HG03460 (cell line): ENCODE results near the gene TAGLN.
A peak's percentile ranks its signal among the peaks of the same experiment; 100 is the strongest.
"Not testable (repeated sequence)": the region's sequence is repeated elsewhere in the genome, so short reads cannot be mapped to it uniquely, and the experiment has no call there.

ENCODE experiments used
- ATAC-seq: cut with Tn5 transposase; IDR thresholded peaks from one replicate; pipeline ENCODE4 v1.9.1; 2021; ENCODE audit not compliant: unreplicated experiment

TAGLN gene

DNA sequence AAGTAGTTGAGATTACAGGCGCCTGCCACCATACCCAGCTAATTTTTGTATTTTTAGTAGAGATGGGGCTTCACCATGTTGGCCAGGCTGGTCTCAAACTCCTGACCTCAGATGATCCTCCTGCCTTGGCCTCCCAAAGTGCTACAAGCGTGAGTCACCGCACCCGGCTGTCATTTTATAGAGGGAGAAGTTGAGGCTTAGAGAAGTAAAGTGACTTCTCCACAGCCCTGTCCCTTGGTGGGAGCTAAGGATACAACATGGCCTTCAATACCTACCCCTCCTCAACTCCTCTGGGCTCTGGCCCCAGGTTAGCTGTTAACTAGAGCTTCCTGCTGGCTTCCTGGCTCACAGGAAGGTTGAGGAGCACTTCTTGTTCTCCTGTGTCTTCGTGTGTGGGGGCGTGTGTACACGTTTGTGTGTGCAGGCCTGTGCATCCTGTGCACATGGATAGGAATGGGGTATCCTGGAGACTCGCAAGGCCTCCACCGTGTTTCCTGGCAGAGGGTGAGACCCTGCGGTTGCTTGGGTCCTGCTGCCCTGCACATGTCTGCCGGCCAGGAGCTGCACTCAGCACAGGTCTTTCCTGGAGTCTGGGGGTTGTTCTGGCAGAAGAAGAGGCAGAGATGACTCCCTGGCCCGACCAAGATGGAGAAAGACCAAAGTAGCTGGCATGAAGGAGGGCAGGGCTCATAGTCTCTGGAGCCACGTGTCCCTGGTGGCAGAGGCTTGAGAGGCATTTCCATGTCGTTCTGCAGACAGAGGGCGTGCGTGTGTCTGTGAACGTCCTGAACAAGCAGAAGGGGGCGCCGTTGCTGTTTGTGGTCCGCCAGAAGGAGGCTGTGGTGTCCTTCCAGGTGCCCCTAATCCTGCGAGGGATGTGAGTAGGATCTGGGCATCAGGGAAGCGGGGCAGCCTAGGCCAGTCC is 18.2 kb upstream of the TAGLN start:
- ATAC-seq: no peak

DNA sequence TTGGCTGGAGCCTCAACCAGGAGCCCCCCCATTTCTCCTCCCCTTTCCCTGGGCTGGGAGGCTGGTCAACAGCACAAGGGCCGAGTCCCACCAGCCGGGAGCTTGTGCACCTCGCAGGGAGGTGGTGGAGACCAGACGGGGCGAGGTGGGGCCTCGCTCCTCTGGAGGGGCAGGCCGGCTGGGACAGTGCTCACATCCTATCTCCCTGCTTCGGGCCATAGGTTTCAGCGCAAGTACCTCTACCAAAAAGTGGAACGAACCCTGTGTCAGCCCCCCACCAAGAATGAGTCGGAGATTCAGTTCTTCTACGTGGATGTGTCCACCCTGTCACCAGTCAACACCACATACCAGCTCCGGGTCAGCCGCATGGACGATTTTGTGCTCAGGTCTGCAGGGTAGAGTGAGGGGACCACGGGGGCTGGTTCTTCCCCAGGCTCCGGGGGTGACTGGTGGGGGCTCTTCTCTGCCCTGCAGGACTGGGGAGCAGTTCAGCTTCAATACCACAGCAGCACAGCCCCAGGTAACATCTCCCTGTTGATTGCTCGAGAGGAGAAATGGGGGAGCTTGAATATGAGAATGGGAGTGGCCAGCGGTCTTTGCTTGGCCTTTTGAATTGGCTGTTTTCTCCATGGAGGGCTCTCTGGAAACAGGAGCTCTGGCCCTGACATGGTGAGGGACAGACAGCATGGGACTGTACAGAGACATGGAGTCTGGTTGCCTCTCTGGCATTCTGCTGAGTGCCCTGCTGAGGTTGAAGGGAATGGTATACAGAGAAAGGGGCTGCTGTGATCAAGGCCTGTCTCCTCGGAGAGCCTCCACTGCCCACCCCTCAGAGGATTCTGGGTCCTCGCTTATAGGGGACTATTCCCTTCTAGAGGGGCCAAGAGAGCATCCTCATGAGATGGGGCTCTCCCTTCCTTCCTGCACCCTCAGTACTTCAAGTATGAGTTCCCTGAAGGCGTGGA is 17.3 kb upstream of the TAGLN start:
- ATAC-seq: no peak

DNA sequence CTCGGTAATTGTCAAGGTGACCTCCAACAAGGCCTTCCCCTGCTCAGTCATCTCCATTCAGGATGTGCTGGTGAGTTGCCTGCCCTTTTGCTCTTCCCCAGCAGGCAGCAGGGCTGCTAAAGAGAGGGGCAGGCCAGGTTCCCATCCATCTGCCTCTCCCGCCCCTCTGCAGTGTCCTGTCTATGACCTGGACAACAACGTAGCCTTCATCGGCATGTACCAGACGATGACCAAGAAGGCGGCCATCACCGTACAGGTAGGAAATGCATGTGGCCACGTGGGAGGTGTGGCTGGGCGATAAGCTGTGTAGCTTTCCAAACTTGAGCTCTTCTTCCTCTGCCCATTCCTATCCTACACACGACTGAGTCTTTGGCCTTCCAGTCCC is 16.6 kb upstream of the TAGLN start:
- ATAC-seq: no peak

DNA sequence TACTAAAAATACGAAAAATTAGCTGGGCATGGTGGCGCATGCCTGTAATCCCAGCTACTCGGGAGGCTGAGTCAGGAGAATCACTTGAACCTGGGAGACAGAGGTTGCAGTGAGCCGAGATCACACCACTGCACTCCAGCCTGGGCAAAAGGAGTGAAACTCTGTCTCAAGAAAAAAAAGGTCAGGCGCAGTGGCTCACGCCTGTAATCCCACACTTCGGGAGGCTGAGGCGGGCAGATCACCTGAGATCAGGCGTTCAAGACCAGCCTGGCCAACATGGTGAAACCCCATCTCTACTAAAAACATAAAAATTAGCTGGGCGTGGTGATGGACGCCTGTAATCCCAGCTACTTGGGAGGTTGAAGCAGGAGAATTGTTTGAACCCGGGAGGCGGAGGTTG is 16.0 kb upstream of the TAGLN start:
- not testable (repeated sequence) for ATAC-seq

DNA sequence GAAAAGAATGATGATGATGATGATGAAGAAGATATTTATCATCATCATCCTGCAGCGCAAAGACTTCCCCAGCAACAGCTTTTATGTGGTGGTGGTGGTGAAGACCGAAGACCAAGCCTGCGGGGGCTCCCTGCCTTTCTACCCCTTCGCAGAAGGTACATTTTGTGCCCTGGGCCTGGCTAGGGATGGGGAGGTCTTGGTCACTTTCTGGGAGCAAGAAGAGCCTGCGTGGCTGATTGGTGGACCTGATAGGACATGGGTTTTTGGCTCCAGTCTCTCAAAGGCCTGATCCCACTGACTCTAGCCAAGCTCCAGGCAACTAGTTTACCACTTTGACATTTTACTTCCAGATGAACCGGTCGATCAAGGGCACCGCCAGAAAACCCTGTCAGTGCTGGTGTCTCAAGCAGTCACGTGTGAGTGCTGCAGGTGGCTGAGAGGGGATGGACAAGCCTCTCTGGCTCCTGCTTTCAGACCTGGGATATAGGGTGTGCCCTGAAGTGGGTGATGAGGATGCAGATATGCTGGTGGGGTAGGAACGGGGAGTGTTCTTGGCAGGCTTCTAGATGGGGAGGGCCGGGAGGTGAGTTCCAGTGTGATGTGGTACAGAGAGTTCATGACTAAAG is 15.3 kb upstream of the TAGLN start:
- ATAC-seq: no peak

DNA sequence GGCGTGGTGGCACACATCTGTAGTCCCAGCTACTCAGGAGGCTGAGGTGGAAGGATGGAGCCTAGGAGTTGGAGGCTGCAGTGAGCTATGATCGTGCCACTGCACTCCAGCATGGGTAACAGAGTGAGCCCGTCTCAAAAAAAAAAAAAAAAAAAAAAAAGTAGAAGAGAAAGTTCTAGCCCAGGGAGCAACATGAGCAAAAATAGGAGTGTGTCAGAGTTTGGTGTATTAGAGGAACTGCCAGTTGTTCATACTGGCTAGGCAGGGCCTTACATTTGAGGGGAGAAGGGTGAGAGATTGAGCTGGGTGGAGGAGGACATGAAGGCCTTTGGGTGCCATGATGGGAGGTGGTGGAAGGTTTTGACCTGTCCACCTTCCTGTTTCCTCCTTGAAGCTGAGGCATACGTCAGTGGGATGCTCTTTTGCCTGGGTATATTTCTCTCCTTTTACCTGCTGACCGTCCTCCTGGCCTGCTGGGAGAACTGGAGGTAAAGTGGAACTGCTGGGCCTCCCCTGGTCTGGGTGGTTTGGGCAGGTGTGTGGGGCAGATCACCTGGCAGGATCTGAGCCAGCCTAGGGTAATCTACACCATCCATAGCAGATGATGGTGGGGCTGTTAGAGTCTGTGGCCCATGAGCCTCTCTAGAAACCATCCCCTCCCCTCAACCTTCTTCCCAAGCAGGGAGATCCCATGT is 13.3 kb upstream of the TAGLN start:
- ATAC-seq: no peak

DNA sequence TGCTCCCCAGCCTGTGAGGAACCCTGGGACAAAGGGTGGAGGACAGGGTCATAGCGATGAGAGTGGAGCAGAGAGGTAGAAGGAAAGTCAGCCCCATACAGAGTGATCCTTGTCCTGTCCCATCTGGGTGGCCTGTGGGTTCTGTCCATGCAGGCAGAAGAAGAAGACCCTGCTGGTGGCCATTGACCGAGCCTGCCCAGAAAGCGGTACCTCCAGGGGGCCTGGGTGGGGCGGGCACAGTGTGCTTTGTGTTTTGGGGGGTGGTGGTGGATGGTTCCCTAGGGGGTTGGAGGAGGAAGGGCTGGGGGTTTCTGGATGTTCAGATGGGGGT is 12.8 kb upstream of the TAGLN start:
- ATAC-seq: no peak

DNA sequence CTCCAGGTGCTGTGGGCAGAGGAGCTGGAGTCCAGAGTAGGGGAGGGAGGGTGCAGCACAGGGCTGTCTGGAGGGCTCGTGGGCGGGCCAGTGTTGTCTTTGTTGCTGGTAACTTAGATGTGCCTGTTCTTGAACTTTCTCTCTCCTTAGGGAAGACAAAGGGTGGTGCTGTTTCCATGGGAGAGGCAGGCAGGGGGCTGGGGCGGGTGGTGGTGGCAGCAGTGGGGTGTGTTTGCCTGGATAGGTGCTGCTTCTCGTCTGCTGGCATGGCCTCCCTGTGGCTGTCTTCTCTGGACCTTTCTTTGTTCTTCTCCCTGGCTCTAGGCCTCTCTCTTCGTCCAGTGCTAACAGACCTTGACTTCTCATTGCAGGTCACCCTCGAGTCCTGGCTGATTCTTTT is 12.2 kb upstream of the TAGLN start:
- ATAC-seq: no peak

DNA sequence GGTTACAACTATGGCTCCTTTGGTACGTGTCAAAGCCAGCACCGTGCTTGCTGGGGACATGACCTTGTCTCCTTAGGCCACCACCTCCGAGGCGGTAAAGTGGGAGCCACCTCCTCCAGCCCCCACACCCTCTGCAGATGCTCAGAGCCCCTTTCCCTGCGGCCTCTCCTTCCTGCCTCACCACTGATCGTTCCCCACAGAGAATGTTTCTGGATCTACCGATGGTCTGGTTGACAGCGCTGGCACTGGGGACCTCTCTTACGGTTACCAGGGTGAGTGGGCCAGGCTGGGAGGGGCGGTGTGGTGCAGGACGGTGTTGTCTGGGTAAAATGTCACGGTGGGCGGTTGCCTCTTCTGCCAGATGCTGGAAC is 11.8 kb upstream of the TAGLN start:
- no peak for ATAC-seq

DNA sequence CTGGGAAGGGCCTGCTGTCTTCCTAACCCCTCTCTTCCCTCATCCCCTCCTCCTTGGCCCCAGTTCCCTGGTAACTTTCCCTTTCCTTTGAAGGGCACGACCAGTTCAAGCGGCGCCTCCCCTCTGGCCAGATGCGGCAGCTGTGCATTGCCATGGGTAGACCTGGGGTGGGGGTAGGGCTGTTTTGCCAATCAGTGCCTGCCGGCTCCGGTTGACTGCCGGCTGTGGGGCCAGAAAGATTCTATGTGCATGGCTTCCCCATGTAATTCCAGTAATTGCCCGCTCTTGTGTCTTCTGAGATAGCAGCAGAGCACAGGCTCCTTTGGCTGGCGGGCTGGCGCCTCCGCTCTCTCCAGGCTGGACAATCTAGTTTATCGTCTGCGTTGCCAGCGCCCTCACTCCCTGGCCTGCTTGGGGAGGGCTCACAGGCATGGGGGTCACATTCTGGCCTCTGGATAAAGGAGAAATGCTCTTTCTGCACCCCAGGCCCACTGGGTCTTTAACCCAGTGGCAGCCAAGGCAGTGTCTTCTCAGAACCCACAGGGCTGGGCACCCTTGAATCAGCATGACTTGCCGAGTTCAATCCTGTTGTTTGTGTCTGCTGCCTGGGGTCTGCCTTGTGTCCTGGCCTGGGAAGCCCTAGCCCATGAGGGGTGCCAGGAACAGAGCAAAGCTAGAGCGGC is 11.2 kb upstream of the TAGLN start:
- no peak for ATAC-seq

DNA sequence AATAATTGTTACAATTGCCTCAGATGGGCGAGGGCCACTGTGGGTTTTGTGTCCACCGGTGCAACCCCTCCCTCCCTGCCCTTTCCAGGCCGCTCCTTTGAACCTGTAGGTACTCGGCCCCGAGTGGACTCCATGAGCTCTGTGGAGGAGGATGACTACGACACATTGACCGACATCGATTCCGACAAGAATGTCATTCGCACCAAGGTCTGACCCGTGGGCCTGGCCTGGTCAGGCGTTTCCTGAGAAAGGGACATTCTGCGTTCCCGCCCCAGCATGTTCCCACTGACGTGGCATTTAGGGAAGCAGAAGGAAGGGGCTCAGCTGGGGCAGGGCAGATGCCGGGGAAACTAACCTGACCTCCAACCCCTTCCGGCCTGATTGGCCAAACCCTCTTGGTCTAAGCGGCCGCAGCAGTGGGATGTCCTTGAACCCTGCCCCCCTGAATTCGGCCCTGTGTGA is 10.5 kb upstream of the TAGLN start:
- ATAC-seq: no peak

DNA sequence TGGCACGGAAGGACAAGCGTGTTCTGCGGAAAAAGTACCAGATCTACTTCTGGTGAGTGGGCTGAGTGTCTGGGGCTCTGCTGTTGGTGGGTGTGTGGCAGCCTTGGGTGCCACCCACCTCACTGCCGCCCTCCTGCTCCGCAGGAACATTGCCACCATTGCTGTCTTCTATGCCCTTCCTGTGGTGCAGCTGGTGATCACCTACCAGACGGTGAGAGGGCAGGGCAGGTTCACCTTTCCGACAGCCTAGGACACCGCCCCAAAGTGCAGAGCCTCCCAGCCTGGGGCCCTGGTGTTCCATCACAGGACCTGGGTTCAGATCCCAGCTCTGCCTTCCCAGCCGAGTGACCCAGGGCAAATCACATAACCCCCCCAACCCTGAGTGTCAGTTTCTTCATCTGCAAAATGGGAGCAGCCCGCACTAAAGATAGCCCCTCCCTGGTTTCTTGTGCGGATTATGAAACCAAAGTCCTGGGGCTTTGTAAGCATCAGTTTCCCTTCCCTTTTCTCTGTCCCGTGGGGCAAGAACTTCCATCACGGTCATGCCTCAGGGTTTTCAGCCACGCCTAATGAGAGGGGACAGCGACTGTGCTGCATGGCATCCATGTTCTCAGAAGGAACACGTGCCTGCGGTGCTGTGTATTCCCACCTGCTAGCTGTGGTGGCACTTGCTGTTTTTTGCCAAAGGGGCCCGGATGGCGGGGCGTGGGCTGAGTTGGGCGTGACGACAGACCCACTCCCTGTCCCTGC is 9.8 kb upstream of the TAGLN start:
- ATAC-seq: peak; percentile 59

DNA sequence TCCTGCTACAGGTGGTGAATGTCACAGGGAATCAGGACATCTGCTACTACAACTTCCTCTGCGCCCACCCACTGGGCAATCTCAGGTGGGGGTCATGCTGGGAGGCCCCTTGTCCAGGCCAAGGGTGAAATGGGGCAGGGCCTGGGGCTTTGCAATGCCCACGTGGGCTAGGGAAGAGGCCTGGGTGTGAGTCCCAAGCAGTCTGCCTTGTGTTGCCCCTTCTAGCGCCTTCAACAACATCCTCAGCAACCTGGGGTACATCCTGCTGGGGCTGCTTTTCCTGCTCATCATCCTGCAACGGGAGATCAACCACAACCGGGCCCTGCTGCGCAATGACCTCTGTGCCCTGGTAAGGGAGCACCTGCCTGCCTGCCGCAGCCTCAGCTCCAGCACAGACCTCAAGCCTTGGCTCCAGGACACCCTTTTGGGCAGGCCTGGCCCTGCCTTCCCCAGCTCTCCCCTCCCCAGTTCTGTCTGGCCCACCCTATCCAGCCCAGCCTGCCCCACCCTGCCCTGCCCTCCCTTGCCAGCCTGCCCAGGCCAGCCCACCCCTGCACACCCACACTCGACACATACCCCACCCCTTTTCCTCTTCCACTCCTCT is 9.1 kb upstream of the TAGLN start:
- no peak for ATAC-seq

DNA sequence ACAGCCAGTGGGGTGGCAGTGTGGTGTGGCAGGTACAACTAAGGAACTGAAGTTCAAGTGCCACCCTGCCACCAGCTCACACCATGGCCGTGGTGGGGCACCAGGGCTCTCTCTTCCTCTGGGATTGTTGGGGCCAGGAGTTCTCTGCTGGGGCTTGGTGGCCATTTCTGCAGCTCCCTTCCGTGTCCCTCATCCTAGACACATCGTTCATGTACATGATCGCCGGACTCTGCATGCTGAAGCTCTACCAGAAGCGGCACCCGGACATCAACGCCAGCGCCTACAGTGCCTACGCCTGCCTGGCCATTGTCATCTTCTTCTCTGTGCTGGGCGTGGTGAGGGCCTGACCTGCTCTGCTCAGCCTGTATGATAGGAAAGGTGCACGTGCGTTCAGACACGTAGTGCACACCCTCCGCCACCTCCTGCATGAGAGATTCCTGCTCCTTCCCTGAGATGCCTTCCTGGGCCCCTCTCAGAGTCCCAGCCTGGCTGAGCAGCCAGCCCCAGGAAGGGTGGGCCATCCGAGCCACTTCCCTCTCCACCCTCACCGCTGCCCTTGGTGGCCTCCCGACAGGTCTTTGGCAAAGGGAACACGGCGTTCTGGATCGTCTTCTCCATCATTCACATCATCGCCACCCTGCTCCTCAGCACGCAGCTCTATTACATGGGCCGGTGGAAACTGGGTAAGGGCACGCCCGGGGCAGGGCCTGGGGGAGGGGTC is 7.3 kb upstream of the TAGLN start:
- ATAC-seq: no peak

DNA sequence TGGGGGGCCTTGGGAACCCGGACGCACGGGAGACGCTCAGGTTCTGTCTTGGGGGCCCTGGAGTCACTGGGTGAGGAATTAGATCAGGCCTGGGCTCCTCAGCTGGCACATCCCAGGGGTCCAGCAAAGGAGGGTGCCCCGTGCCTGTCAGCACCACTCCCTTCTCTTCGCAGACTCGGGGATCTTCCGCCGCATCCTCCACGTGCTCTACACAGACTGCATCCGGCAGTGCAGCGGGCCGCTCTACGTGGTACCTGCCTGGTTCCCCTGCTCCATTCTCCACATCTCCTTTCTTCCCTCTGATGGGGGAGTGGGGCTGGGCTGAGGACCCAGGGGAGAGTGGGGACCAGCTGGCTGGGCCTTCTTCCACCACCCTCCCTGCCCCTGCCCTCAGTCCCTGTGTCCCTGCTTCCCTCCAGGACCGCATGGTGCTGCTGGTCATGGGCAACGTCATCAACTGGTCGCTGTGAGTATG is 6.7 kb upstream of the TAGLN start:
- ATAC-seq: no peak

DNA sequence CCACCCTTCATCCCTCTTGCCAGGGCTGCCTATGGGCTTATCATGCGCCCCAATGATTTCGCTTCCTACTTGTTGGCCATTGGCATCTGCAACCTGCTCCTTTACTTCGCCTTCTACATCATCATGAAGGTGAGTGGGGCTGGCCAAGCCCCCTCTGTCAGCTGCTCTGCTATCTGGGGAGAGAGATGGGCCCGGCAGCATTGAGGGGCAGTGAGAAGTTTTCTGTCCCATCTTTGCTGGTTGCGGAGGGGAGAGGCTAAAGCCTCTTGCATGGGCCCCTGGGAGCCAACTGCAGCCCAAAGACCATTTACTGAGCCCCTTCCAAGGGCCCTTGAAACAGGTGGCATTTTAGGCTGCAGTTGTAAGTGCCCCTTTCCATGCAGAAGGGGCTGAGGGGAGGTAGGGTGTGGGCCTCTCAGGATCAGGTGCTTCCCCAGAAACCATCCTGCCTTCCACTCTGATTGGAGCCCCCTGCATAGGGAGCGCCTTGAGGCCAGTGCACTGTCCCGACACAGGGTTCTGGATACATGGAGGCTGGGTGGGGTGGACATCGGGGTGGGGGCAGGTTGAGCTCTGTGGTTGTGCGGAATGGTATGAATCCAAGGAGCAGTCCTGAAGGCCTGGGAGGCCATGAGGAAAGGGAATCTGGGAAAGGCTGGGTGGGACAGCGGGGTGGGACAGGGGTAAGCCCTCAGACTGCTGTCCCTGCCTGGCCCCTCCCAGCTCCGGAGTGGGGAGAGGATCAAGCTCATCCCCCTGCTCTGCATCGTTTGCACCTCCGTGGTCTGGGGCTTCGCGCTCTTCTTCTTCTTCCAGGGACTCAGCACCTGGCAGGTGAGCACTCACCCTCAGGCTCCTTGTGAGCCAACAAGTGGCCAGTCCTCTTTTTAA is 5.8 kb upstream of the TAGLN start:
- no peak for ATAC-seq

DNA sequence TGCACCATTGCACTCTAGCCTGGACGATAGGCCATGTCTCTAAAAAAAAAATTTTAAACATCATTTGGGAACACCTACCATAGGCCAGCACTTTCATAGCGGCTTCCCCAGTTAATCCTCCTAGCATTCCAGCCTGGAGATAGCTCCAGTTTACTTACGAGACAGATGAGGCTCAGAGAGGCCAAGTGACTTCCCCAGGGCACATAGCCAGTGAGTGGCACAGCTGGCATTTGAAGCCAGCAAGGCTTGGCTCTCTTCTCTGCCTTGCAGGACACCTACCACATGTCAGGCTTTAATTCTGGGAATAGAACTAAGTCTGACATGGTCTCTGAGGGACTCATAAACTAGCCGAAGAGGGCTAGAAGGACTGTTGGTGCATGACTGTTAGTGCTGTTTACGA is 4.9 kb upstream of the TAGLN start:
- ATAC-seq: no peak
